22Rv1 (cell line): Measurements from ENCODE around the gene PRKCB.

ENCODE experiments used
- H3K27ac ChIP-seq: fragments of 450-650 bp; 2 replicates; pipeline ENCODE4 v1.5.1; 2017
- ZFX ChIP-seq: fragments of 450-650 bp; IDR thresholded peaks from 2 replicates; pipeline ENCODE4 v1.6.1; 2017; ENCODE audit warnings: antibody characterized with exemption, borderline replicate concordance
- TF ChIP-seq, protein P1 (sequence below): fragments of 450-650 bp; IDR thresholded peaks from 2 replicates; pipeline ENCODE4 v1.5.1; 2017; ENCODE audit warnings: mild to moderate bottlenecking

Gene PRKCB

DNA sequence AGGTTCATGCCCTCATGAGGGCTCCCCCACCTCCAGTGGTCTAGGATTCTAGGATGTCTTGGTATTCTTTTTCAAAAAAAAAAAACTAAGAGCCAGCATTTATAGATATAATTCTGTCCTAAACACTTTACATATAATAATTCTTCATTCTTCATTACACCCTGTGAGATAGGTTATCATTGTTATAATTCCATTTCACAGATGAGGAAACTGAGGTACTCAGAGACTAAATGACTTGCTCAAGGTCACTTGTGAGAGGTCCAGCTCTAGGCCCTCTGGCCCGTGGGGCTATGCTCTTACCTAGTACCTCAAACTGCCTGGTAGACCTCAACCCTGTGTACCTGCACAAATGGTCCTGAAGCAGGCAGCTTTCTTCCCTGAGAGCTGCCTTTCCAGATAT, 172.2 kb downstream of the PRKCB start:
- no peak for TF ChIP-seq ZFX
- TF ChIP-seq, protein P1, sequence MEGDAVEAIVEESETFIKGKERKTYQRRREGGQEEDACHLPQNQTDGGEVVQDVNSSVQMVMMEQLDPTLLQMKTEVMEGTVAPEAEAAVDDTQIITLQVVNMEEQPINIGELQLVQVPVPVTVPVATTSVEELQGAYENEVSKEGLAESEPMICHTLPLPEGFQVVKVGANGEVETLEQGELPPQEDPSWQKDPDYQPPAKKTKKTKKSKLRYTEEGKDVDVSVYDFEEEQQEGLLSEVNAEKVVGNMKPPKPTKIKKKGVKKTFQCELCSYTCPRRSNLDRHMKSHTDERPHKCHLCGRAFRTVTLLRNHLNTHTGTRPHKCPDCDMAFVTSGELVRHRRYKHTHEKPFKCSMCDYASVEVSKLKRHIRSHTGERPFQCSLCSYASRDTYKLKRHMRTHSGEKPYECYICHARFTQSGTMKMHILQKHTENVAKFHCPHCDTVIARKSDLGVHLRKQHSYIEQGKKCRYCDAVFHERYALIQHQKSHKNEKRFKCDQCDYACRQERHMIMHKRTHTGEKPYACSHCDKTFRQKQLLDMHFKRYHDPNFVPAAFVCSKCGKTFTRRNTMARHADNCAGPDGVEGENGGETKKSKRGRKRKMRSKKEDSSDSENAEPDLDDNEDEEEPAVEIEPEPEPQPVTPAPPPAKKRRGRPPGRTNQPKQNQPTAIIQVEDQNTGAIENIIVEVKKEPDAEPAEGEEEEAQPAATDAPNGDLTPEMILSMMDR = no peak
- no peak overlapping the region for H3K27ac ChIP-seq

DNA sequence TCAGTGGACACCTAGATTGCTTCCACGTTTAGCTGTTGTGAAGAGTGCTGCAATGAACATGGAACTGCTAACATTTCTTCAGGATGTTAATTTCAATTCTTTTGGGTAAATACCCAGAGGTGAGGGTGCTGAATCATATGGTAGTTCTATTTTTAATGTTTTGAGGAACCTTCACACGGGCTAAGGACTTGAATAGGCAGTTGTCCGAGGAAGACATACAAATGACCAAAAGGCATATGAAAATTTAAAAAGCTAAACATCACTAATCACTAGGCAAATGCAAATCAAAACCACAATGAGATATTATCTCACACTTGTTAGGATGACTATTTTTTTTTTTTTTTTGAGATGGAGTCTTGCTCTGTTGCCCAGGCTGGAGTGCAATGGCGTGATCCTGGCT, 173.3 kb downstream of the PRKCB start:
- no peak overlapping the region for H3K27ac ChIP-seq
- no peak for TF ChIP-seq ZFX
- TF ChIP-seq, protein P1 = no peak

DNA sequence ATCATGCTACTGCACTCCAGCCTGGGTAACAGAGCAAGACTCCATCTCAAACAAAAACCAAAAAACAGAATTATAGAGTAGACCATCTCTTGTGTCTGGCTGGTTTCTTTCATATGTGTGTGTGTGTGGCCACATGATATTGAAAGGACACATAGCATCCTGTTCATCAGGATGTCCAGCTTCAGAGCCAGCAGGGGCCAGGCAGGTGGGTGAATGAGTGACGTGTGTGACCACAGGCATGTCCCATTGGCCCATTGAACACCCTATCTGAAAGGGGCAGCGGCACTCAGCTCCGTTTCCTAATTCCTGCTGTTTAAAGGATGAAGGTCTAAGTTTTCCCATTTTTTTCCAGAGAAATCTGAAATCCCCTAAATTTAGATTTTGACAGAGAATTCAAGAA, 174.2 kb downstream of the PRKCB start:
- TF ChIP-seq ZFX = no peak
- TF ChIP-seq, protein P1 = no peak
- no peak overlapping the region for H3K27ac ChIP-seq

DNA sequence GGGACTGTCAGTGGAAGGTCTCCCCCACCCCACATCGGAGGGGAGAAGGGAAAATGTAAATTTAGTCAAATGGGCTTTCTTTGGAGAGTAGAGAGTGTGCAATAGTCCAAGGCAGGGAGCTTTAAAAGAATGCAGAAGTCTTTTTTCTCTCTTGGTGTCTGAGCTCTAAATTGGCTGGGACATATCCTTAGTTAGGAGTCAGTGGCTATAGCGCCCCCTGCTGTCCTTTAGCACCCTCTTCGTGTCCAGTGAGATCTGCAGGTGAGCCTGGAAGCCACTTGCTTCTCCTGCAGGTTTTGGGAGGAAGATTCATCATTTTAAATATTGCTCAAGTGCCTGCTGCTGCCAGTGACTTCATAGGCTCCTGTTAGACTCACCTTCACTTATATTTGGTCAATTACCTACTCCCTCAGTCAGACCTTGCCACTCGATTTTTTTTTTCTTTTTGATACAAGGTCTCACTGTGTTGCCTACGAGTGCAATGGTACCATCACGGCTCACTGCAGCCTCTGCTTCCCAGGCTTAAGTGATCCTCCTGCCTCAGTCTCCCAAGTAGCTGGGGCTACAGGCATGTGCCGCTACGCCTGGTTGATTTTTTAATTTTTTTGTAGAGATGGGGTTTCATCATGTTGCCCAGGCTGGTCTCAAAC, 174.8 kb downstream of the PRKCB start:
- TF ChIP-seq, protein P1 = peak; percentile 88
- TF ChIP-seq ZFX = no peak

DNA sequence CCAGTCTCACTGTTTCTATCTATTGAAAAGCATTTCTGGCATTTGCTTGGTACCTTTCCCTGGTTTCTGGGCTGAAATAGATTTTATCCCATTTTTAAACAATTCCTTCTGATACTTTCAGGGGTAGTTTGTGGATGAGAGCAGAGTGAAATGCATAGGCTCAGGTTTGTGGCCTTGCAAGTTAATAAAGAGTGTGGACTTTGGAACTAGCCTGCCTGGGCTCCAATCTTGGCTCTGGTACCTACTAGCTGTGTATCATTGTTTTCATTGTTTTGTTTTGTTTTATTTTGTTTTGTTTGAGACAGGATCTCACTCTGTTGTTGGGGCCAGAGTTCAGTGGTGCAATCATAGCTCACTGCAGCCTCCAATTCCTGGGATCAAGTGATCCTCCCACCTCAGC, 175.5 kb downstream of the PRKCB start:
- H3K27ac ChIP-seq = no peak overlapping the region
- no peak for TF ChIP-seq ZFX
- TF ChIP-seq, protein P1 = no peak

More for the DNA sequence above, 174.8 kb downstream of the PRKCB start:
- no peak overlapping the region for H3K27ac ChIP-seq

DNA sequence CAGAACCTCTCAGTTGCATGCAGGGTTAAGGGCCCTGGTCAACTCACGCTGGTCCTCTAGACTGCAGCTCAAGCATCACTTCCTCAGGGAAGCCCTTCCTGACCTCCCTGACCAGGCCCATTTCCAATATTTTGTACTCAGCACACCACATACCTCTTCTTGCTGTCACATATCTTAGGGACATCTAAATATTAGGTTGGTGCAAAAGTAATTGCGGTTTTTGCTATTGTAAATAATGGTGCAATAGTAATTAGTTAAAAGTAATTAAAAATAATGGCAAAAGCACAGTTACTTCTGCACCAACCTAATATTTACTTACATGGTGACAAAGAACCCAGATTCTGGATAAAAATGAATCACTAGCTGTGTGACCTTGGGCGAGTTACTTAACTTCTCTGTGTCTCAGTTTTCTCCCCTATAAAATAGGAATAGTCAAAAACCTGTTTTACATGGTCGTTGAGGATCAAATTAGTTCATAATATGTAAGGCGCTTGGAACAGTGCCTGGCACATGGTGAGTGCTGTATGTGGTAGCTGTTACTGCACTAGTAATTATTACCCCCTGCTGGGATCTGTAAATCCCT, 177.4 kb downstream of the PRKCB start:
- no peak overlapping the region for H3K27ac ChIP-seq

More for the DNA sequence above, 177.4 kb downstream of the PRKCB start:
- no peak for TF ChIP-seq ZFX
- TF ChIP-seq, protein P1 = no peak
